ENCODE data around the gene DNTTIP2. TPM values are rescaled to one million over a fixed set of nuclear protein-coding genes. Genes with fewer than 3 reads are reported as not detected.
"Not testable (repeated sequence)": the region's sequence is repeated elsewhere in the genome, so short reads cannot be mapped to it uniquely, and the experiment has no call there.

DNTTIP2 gene
- total RNA-seq, 4 donors from 2014 or later, result 31.0 to 50.1 (median 44.7) TPM

DNA sequence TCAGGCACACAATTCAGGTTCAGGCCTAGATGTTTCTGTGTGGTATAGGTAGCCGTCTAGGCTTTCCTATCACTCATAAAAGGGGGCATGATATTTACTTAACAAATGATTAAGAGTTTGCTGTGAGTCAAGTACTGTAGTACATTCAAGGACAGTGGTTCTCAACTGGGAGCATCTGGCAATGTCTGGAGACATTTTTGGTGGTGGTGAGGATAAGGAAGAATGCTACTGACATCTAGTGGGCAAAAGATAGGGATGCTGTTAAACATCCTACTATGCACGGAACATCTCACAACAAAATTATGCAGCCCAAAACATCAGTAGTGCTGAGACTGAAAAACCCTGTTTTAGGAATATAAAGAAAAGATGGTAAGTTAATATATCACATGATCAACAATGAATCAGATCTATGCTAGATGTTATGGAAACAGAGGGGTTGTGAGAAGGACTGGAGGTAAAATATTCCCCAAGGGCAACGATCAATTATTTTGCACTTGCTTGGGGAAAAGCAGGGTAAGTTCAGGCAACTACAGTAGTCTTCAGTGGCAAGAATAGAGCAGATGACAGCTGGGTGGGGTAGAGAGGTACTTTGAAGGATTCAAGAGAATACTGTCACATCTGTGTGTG lies 4.9 kb downstream of the DNTTIP2 start:
- WGBS, result 75% methylated on average over 3 of the region's 3 CpGs
- TF ChIP-seq POLR2A (IDR thresholded peaks at IDR 0.05) (no peak), POLR2AphosphoS5 (IDR thresholded peaks at IDR 0.05) (no peak), CTCF (IDR thresholded peaks at IDR 0.05) (peak in 1 of 2 donors; percentile 43), EP300 (IDR thresholded peaks at IDR 0.05) (no peak)
- DNase-seq (ENCODE audit: low spot score in 2 of 2), result no peak
- Histone ChIP-seq H3K9me3 (no peaks in the 10 kb centered on the region), H3K27ac (no peak overlapping the region), H3K4me1 (peaks cover 26% of the 10 kb centered on the region), H3K4me3 (no peak overlapping the region), H3K36me3 (peaks cover 79% of the 10 kb centered on the region), H3K27me3 (no peaks in the 10 kb centered on the region)

- Histone ChIP-seq H3K36me3 (peaks cover 80% of the 10 kb centered on the region), H3K27me3 (no peaks in the 10 kb centered on the region), H3K9me3 (no peaks in the 10 kb centered on the region), H3K4me3 (no peak overlapping the region), H3K27ac (no peak overlapping the region), H3K4me1 (peaks cover 6% of the 10 kb centered on the region)
- 63% methylated on average over 4 of the region's 4 CpGs for WGBS
- no peak for TF ChIP-seq CTCF (IDR thresholded peaks at IDR 0.05)
- TF ChIP-seq POLR2A (IDR thresholded peaks at IDR 0.05), result no peak
- no peak for TF ChIP-seq POLR2AphosphoS5 (IDR thresholded peaks at IDR 0.05)
- TF ChIP-seq EP300 (IDR thresholded peaks at IDR 0.05), result no peak
- DNase-seq (ENCODE audit: low spot score in 2 of 2), result no peak
These were observed 7.6 kb downstream of the DNTTIP2 start for GRCh38 chr1:93871366-93871765.

GRCh38 chr1:93869653-93870052 lies 9.4 kb downstream of the DNTTIP2 start:
- TF ChIP-seq POLR2AphosphoS5 (IDR thresholded peaks at IDR 0.05), result no peak
- no peak for TF ChIP-seq POLR2A (IDR thresholded peaks at IDR 0.05)
- TF ChIP-seq CTCF (IDR thresholded peaks at IDR 0.05), result no peak
- TF ChIP-seq EP300 (IDR thresholded peaks at IDR 0.05), result no peak
- WGBS, result 90% methylated on average over 5 of the region's 5 CpGs
- Histone ChIP-seq H3K27ac (no peak overlapping the region), H3K36me3 (peaks cover 64% of the 10 kb centered on the region), H3K27me3 (no peaks in the 10 kb centered on the region), H3K4me1 (no peaks in the 10 kb centered on the region), H3K4me3 (no peak overlapping the region), H3K9me3 (no peaks in the 10 kb centered on the region)
- DNase-seq (ENCODE audit: low spot score in 2 of 2), result no peak

- not testable (repeated sequence) for H3K27me3 ChIP-seq; H3K9me3 ChIP-seq; DNase-seq (ENCODE audit: low spot score in 2 of 2); H3K4me1 ChIP-seq; H3K27ac ChIP-seq; H3K4me3 ChIP-seq
- WGBS, result 87% methylated on average over 1 of the region's 1 CpG
- peaks cover 54% of the 10 kb centered on the region for H3K36me3 ChIP-seq
These were observed 10.5 kb downstream of the DNTTIP2 start for GRCh38 chr1:93868492-93868891.

DNA sequence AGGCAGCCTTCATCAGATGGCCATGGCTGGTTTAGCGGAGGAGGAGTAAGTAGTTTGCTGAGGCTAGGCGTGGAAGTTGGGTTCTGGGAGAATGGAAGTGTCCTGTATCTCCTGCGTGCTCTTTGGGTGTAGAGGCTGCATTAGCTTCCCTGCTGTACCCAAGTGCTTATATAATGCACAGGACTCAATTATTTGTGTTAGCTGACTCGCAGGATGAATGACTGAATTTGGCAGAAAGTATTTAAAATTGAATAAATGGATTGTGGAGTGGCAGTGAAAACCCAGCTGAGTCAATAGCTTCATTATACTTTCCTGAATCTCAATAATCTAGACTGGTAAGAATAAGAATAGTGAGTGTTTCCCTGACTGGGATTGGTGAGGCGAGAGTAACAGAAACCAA lies 13.8 kb downstream of the DNTTIP2 start:
- no peak for DNase-seq (ENCODE audit: low spot score in 2 of 2)
- H3K36me3 ChIP-seq, result peaks cover 22% of the 10 kb centered on the region
- H3K4me1 ChIP-seq, result no peaks in the 10 kb centered on the region
- no peaks in the 10 kb centered on the region for H3K27me3 ChIP-seq
- H3K9me3 ChIP-seq, result no peaks in the 10 kb centered on the region
- no peak overlapping the region for H3K4me3 ChIP-seq
- H3K27ac ChIP-seq, result no peak overlapping the region
- TF ChIP-seq EP300 (IDR thresholded peaks at IDR 0.05) (no peak), POLR2AphosphoS5 (IDR thresholded peaks at IDR 0.05) (no peak), CTCF (IDR thresholded peaks at IDR 0.05) (no peak), POLR2A (IDR thresholded peaks at IDR 0.05) (no peak)
- 89% methylated on average over 5 of the region's 5 CpGs for WGBS

GRCh38 chr1:93864175-93864574 lies 14.8 kb downstream of the DNTTIP2 start:
- no peak for TF ChIP-seq CTCF (IDR thresholded peaks at IDR 0.05)
- TF ChIP-seq EP300 (IDR thresholded peaks at IDR 0.05), result no peak
- TF ChIP-seq POLR2A (IDR thresholded peaks at IDR 0.05), result no peak
- TF ChIP-seq POLR2AphosphoS5 (IDR thresholded peaks at IDR 0.05), result no peak
- H3K27ac ChIP-seq, result no peak overlapping the region
- no peaks in the 10 kb centered on the region for H3K27me3 ChIP-seq
- H3K4me3 ChIP-seq, result no peak overlapping the region
- no peaks in the 10 kb centered on the region for H3K9me3 ChIP-seq
- DNase-seq (ENCODE audit: low spot score in 2 of 2), result no peak
- H3K36me3 ChIP-seq, result peaks cover 11% of the 10 kb centered on the region
- 78% methylated on average over 3 of the region's 3 CpGs for WGBS
- H3K4me1 ChIP-seq, result no peaks in the 10 kb centered on the region

DNA sequence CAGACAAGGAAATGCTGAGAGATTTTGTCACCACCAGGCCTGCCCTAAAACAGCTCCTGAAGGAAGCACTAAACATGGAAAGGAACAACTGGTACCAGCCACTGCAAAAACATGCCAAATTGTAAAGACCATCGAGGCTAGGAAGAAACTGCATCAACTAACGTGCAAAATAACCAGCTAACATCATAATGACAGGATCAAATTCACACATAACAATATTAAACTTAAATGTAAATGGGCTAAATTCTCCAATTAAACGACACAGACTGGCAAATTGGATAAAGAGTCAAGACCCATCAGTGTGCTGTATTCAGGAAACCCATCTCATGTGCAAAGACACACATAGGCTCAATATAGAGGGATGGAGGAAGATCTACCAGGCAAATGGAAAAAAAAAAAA lies 21.4 kb downstream of the DNTTIP2 start:
- not testable (repeated sequence) for H3K4me3 ChIP-seq; H3K27ac ChIP-seq; H3K27me3 ChIP-seq; H3K4me1 ChIP-seq; H3K9me3 ChIP-seq; H3K36me3 ChIP-seq; DNase-seq (ENCODE audit: low spot score in 2 of 2)
- 66% methylated on average over 3 of the region's 3 CpGs for WGBS

DNA sequence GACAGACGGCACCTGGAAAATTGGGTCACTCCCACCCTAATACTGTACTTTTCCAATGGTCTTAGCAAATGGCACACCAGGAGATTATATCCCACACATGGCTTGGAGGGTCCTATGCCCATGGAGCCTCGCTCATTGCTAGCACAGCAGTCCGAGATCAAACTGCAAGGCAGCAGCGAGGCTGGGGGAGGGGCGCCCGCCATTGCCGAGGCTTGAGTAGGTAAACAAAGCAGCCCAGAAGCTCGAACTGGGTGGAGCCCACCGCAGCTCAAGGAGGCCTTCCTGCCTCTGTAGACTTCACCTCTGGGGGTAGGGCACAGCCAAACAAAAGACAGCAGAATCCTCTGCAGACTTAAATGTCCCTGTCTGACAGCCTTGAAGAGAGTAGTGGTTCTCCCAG lies 23.0 kb downstream of the DNTTIP2 start:
- H3K4me3 ChIP-seq; H3K4me1 ChIP-seq; H3K36me3 ChIP-seq; H3K27ac ChIP-seq; H3K27me3 ChIP-seq; H3K9me3 ChIP-seq; DNase-seq (ENCODE audit: low spot score in 2 of 2): not testable (repeated sequence)
- WGBS, result 91% methylated on average over 8 of the region's 9 CpGs

Measured in suprapubic skin (tissue), 4 donors.